ENCODE results near the gene TMPRSS6.

Gene TMPRSS6

GRCh38 chr22:37097346-37097745 lies 12.2 kb downstream of the TMPRSS6 start:
- Histone ChIP-seq H3K9ac (ENCODE audit: low read length) (no peak overlapping the region), H3K79me2 (ENCODE audit: insufficient read depth, low read length) (no peaks in the 10 kb centered on the region), H3K27ac (ENCODE audit: low read depth, low read length, poor library complexity, severe bottlenecking) (no peak overlapping the region), H4K20me1 (ENCODE audit: insufficient read depth, low read length) (no peaks in the 10 kb centered on the region), H3K4me3 (ENCODE audit: low read depth, low read length, poor library complexity, severe bottlenecking) (no peak overlapping the region), H3K9me2 (ENCODE audit: low read depth, low read length) (no peaks in the 10 kb centered on the region), H2AFZ (ENCODE audit: low read length) (no peak overlapping the region), H3K4me2 (ENCODE audit: low read length) (no peak overlapping the region), H3K4me1 (ENCODE audit: insufficient read depth, low read length, severe bottlenecking) (no peaks in the 10 kb centered on the region), H3K36me3 (ENCODE audit: insufficient read depth, low read length) (no peaks in the 10 kb centered on the region), H3K9me3 (ENCODE audit: low read length) (no peaks in the 10 kb centered on the region), H3F3A (ENCODE audit: insufficient read depth, low read length) (no peaks in the 10 kb centered on the region), H3K27me3 (ENCODE audit: insufficient read depth, low read length) (peaks cover 2% of the 10 kb centered on the region; the same call in 1 of the 2 replicates)
- TF ChIP-seq EZH2 (IDR thresholded peaks at IDR 0.05; ENCODE audit: borderline replicate concordance, low read length) (no peak), CTCF (IDR thresholded peaks at IDR 0.05; ENCODE audit: low read length) (no peak)

GRCh38 chr22:37095113-37095512 lies 14.4 kb downstream of the TMPRSS6 start:
- no peak overlapping the region for H2AFZ ChIP-seq (ENCODE audit: low read length)
- no peak overlapping the region for H3K27ac ChIP-seq (ENCODE audit: low read depth, low read length, poor library complexity, severe bottlenecking)
- no peaks in the 10 kb centered on the region for H3K36me3 ChIP-seq (ENCODE audit: insufficient read depth, low read length)
- H3K9ac ChIP-seq (ENCODE audit: low read length), result no peak overlapping the region
- H3K4me3 ChIP-seq (ENCODE audit: low read depth, low read length, poor library complexity, severe bottlenecking), result no peak overlapping the region
- H3K27me3 ChIP-seq (ENCODE audit: insufficient read depth, low read length), result peaks cover 8% of the 10 kb centered on the region; the same call in 1 of the 2 replicates
- no peaks in the 10 kb centered on the region for H3K79me2 ChIP-seq (ENCODE audit: insufficient read depth, low read length)
- H3K9me3 ChIP-seq (ENCODE audit: low read length), result no peaks in the 10 kb centered on the region
- TF ChIP-seq CTCF (IDR thresholded peaks at IDR 0.05; ENCODE audit: low read length), result no peak
- TF ChIP-seq EZH2 (IDR thresholded peaks at IDR 0.05; ENCODE audit: borderline replicate concordance, low read length), result no peak
- no peak overlapping the region for H3K4me2 ChIP-seq (ENCODE audit: low read length)
- no peaks in the 10 kb centered on the region for H4K20me1 ChIP-seq (ENCODE audit: insufficient read depth, low read length)
- no peaks in the 10 kb centered on the region for H3F3A ChIP-seq (ENCODE audit: insufficient read depth, low read length)
- H3K9me2 ChIP-seq (ENCODE audit: low read depth, low read length), result no peaks in the 10 kb centered on the region
- no peaks in the 10 kb centered on the region for H3K4me1 ChIP-seq (ENCODE audit: insufficient read depth, low read length, severe bottlenecking)

- no peaks in the 10 kb centered on the region for H3K9me3 ChIP-seq (ENCODE audit: low read length)
- TF ChIP-seq EZH2 (IDR thresholded peaks at IDR 0.05; ENCODE audit: borderline replicate concordance, low read length) (no peak), CTCF (IDR thresholded peaks at IDR 0.05; ENCODE audit: low read length) (no peak)
- no peaks in the 10 kb centered on the region for H4K20me1 ChIP-seq (ENCODE audit: insufficient read depth, low read length)
- H3K36me3 ChIP-seq (ENCODE audit: insufficient read depth, low read length), result no peaks in the 10 kb centered on the region
- no peaks in the 10 kb centered on the region for H3K4me1 ChIP-seq (ENCODE audit: insufficient read depth, low read length, severe bottlenecking)
- H3K27me3 ChIP-seq (ENCODE audit: insufficient read depth, low read length), result peaks cover 8% of the 10 kb centered on the region; the same call in 1 of the 2 replicates
- H3K9me2 ChIP-seq (ENCODE audit: low read depth, low read length), result no peaks in the 10 kb centered on the region
- H3K4me3 ChIP-seq (ENCODE audit: low read depth, low read length, poor library complexity, severe bottlenecking), result no peak overlapping the region
- no peak overlapping the region for H3K4me2 ChIP-seq (ENCODE audit: low read length)
- H3K9ac ChIP-seq (ENCODE audit: low read length), result no peak overlapping the region
- no peak overlapping the region for H2AFZ ChIP-seq (ENCODE audit: low read length)
- no peaks in the 10 kb centered on the region for H3K79me2 ChIP-seq (ENCODE audit: insufficient read depth, low read length)
- H3F3A ChIP-seq (ENCODE audit: insufficient read depth, low read length), result no peaks in the 10 kb centered on the region
- no peak overlapping the region for H3K27ac ChIP-seq (ENCODE audit: low read depth, low read length, poor library complexity, severe bottlenecking)
Observed at GRCh38 chr22:37094239-37094638, 15.3 kb downstream of the TMPRSS6 start.
